Left ventricle myocardium superior (tissue), 1 donor: ENCODE measurements around the gene NSMCE1. TPM values are rescaled to one million over a fixed set of nuclear protein-coding genes. Genes with fewer than 3 reads are reported as not detected.

Source experiments
- ATAC-seq: fragments of 200-7000 bp; cut with Tn5 transposase; one replicate; pipeline ENCODE4 v1.9.1; 2020; ENCODE audit warnings: mild to moderate bottlenecking, moderate library complexity
- DNase-seq: peaks from one replicate; pipeline ENCODE4 v3.0.0-alpha.2; 2020
- intact Hi-C: fragments of 100-400 bp; cut with micrococcal nuclease; formaldehyde crosslinking; loops from one replicate; pipeline ENCODE4 v1.11.0; 2022
- total RNA-seq: library from RNA; stranded (reverse); fragmentation: NEBNext Ultra II Directional; extraction: Animal tissue kit (Norgen Biotek cat#: 25700); gene quantifications from one replicate; pipeline ENCODE4 v1.2.1, GENCODE V29; 2021
- donor health status: DM: no; HTN: yes; CAD: no; lungs with severe emphysema.

The NSMCE1 gene
- total RNA-seq, 1 donor from 2014 or later = 34.2 TPM

DNA sequence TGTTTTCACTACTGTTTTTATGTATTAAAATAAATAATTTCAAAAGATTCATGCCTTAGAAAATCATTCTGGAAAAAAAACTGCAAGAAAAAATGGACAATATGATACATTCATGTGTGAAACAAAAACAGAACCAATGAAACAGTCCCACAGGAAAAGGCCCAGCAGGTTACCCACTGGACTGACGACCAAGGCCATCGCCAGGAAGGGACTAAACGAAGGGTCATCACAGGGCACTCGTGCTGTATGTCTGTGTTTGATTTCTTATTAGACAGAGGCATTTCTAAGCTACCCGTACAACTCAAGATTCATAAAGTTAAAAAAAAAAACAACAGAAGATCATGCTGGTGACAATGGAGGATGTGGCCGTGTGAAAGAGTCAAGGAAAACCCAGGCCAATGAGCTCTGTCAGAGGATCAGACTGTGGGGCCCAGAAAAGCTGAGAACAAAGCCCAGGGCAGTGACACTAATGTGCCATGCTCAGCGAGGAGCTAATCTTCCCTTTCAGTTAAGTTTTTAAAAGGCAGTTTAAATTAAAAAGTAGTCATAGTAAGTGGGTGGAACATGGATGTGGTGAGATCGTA lies 31.8 kb downstream of the NSMCE1 start:
- intact Hi-C loops = no loop called here
- DNase-seq (no peak), ATAC-seq (no peak)

DNA sequence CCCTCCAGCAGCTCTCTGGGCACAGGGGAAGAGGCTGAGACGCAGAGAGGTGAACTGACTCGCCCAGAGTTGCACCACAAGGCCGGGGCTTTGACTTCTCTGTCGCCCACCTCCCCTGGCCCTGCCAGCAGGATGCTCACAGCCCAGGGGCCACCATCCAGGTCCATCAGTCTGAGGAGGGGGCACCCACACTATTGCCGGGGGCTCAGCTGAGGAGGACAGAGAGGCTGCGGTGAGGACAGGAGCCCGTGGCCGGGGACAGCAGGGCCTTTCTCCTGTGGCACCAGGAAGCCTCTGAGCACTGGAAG lies 32.7 kb downstream of the NSMCE1 start:
- intact Hi-C loops = no loop called here
- no peak for ATAC-seq
- DNase-seq = no peak

DNA sequence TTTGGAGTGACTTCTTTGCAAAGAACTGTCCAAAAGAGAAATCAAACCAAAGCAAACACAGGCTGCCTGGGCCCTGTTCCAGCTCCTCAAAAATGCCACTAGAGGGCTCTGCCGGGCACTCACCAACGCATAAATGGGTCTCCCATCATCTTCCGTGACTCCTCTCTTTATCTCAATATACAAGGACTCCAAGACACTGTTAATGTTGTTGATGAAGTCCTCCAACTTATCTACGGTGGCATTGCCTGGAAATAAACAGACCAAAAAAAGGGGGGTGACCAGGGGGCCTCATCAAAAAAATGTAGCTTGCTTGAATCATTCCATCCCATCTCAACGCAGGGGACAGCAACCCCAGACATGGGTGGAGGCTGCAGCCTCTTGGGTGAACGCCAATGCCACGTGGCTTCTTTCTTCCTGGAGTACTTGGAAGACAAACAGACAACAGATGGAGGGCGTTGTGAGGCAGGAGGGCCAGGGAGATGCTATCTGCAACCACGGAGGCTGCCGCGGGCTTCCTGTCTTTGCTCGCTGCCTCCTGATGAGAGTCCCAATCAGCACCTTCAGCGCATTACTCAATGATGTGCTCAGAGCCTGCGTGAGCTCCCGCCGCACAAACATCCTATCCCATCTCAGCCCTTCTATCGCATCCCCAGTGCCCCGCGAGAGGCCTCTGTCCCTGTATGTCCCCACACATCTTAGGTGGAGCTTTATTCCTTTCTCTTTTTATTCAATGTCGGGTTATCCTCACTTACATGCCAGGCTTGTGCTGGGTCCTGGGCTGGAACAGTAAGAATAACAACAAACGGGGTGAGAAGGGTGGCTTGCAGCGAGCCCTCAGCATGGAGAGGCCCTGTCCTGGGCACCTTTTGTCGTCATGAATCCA lies 33.3 kb downstream of the NSMCE1 start:
- peak; percentile 90 for DNase-seq
- intact Hi-C loops = no loop called here
- peak; percentile 75 for ATAC-seq

DNA sequence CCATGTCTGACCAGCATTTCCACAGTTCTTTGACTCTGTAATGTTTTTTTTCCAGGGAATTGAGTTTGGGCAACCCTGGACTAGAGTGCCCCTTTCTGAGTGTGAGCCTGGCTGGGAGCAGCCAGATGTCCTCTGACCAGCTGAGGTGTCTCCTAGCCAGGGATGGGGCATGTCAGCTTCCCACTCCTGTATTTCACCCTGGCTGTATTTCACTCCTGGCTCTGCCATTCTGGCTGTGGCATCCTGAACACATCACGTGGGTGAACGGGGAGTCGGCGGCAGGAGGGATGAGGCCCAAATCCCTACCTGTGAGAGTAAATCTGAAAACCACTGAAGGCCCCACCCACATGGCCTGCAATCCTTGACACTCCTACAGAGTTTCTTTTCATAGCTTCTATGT lies 34.0 kb downstream of the NSMCE1 start:
- ATAC-seq = no peak
- DNase-seq = no peak
- intact Hi-C loops = no loop called here

DNA sequence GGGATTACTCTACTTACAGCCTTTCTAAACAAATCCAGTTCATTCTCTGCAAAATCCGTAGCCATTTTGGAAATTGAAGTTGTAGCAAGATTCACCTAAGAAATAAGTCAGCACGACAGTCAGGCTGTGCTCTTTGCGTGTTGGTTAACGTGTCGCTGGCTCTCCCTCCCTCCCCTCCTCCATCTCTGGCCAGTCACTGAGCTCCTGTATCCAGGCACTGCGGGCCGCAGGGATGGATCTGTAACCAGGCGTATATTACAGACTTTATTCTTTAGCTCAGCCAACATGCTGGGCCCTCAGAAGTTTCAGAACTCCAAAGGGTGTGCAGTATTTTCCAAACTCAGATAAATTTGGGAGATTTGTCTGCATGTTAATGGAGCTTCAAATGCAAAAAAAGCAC lies 34.4 kb downstream of the NSMCE1 start:
- ATAC-seq = no peak
- DNase-seq = no peak
- intact Hi-C loops = no loop called here

DNA sequence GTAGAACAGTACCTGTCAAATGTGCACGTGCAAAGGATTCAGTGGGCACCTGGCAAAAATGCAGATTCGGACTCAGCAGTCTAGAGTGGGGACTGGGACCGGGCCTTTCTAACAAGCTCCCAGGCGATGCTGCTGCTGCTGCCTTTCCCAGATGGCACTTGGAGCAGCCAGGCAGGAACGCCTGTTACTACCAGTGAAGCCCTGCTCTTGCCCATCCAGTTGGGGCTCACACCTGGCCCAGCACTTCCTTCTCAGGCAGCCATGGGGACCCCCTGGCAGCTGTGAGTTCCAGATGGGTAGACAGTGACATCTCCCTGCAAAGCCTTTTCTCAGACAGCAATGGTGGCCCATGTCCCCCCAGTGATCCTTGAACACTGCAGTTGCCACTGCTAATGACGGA lies 34.8 kb downstream of the NSMCE1 start:
- ATAC-seq (no peak), DNase-seq (no peak)
- intact Hi-C loops = no loop called here

DNA sequence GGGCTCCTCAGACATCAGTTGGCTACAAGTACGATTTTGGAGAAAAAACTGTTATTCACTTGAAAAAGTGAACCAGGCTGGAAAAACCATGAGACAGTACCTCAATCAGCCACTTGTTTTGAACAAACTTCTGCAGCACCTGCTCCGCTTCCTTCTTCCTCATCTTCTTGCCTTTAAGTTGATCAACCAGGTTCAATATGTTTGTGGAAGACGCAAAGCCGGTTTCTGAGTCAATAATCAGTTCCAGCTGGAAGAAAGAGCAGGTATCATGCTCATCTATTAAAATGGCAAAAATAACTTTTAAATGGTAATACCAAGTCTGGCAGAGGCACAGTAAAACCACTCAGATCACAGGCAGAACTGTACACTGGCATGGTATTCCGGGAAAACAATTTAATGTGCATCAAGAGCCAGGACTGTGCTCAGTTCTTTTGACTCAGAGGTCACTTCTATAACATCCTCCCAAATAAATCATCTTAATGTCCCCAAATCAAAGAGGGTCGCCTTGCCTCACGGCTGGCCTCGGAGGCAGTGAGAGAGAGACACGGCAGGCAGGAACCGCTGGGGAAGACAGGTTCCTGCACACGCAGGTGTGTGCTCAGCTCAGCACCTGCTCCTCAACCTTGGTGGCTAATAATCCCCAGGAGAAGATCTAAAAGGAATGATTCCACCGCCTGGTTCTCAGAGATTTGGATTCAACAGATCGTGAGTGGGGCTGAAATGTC lies 35.5 kb downstream of the NSMCE1 start:
- intact Hi-C loops = no loop called here
- DNase-seq = no peak
- ATAC-seq = no peak

DNA sequence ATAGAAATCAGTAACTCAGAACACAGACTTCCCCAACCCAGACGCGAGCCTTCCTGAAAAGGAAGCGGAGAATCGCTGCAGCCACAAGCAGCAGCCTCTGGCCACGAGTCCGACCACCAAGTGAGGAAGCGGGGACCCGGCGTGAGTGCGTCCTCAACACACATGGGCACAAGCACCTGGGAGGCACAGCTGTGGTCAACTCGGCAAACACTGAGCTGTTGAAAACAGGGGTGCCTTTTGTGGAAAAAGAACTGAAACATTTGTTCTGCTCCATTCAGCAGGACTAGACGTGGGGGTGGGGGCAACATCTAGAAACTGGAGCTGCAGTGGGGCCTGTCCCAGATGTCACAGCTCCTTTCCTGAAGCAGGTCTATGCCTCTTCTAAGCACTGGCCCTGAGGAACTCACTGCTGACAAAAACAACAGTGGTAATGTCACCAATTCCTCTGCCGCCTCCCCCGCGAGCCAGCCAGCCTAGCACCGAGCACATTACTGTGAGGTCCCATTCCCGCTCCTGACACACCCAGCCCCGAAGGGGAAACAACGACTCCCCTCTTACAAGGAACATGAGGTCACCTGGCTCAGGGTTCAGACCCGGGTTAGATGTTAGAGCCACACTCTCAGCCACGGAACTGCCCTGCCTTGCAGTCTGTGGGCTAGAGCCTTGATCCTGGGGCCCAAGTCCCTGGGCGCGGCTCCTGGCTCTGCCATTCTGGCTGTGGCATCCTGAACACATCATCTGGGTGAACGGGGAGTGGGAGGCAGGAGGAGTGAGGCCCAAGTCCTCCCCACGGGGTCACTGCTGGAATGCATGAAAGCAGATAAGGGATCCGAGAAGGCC lies 36.3 kb downstream of the NSMCE1 start:
- no peak for DNase-seq
- ATAC-seq = no peak
- intact Hi-C loops = no loop called here

DNA sequence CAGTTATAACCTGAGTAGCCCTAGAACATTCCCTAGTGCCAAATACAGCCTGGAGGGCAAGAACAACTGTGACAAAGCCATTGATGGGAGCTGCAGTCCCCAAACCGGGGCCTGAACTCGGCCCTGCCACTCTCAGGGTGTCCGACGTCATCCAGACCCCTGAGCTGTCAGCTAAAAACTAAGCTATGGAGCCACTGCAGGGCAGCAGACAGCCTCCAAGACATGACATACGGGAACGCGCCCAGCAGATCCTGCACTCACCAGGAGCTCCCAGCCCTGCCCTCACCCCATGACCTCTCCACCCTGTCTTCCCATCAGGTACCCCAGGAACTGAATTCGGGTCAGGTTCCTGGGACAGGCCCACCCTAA lies 36.9 kb downstream of the NSMCE1 start:
- intact Hi-C loops = no loop called here
- ATAC-seq (no peak), DNase-seq (no peak)

DNA sequence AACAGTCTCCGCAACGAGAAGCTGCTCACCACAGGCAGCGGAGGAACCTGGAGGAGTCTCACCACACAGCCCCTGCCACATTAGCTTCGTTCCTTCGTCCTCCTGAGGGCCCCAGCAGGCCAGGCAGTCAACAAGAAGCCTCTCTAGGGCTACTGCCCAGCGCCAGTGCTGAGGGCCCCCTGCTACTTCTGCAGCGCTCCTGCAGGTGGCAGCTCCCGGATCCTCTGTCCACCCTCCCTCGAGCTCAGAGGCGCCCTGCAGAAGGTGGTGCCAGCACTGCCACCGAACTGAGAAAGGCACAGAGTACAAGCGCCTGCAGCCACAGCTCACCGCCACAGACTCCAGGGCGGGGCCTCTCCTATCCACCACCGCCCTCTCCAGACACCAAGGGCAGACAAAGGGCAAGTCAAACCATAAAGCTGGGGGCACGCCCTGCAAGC lies 38.0 kb downstream of the NSMCE1 start:
- intact Hi-C loops = no loop called here
- ATAC-seq (peak; percentile 12), DNase-seq (peak; percentile 44)

DNA sequence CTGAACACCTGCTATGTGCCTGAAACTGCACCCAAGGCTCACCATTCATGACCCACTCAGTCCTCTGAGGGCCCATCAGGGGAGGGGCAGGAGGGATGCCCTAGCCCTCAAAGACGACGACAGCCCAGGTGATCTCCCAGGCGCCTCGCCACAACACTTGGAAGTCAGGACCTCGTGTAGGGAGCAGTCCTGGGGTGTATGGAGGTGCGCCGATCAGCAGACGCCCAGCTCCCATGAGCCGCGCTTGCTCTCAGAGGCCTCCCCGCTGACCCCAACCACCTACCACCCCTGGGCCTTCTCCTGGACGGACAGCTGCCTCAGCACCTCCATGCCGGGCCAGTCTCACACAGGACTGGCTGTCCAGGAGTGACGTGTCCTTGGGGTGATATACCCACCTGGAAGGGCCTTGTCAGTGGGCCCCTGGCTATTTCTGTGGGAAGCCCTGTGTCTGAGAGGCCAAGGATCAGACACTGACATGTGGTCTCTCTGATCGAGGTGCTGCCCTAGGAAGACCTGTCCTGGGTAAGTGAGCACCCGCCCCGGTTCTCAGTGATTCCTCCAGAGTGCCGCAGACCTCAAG lies 38.6 kb downstream of the NSMCE1 start:
- no peak for DNase-seq
- ATAC-seq = no peak
- intact Hi-C loops = no loop called here

DNA sequence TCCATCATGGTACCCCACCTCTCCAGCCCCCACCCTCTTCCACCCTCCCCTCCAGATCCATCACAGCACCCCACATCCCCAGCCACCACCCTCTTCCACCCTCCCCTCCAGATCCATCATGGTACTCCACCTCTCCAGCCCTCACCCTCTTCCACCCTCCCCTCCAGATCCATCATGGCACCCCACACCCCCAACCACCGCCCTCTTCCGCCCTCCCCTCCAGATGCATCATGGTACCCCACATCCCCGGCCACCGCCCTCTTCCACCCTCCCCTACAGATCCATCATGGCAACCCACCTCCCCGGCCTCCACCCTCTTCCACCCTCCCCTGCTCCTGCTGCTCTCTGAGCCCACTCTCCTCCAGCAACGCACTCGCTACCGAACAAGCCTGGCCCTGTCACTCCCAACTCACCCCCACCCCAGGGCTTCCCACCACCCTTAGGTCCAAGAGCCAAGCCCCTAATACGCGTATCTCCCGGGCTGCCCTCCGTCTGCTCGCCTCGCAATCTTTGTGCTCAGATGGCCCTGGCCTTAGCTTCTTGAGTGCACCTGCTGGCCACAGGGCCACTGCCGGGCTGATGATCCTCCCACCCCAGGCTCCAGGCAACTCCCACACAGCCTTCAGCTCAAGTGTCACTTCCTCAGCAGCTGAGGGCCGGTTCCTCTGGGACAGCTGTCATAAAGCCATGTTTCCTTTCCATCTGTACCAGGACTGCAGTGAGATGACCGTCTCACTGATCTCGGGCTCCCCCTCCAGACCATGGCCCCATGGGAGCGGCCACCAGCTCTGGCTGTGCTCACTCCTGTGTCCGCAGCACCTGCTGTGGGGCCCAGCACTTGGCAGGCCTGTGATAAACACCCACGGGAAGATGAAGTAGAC lies 39.7 kb downstream of the NSMCE1 start:
- intact Hi-C loops = no loop called here
- DNase-seq (peak; percentile 71), ATAC-seq (peak; percentile 76)

DNA sequence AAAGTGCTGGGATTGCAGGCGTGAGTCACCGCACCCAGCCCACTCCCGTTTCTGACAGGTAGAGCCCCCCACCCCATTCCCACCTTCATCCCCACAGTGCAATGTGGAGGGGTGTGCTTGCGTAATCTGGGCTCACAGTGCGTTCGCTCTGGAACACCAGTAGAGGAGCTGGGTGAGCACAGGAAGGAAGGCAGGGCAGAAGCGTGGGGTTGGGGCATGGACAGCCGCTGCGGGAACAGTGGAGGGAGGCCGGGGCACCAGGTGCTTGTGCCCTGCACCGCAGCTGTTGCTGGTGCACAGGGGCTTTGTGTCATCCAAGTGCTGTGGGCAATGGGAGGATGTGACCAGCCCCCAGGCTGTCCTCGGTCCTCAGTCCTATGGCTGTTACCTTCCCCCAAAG lies 40.5 kb downstream of the NSMCE1 start:
- intact Hi-C loops = no loop called here
- DNase-seq (no peak), ATAC-seq (no peak)

DNA sequence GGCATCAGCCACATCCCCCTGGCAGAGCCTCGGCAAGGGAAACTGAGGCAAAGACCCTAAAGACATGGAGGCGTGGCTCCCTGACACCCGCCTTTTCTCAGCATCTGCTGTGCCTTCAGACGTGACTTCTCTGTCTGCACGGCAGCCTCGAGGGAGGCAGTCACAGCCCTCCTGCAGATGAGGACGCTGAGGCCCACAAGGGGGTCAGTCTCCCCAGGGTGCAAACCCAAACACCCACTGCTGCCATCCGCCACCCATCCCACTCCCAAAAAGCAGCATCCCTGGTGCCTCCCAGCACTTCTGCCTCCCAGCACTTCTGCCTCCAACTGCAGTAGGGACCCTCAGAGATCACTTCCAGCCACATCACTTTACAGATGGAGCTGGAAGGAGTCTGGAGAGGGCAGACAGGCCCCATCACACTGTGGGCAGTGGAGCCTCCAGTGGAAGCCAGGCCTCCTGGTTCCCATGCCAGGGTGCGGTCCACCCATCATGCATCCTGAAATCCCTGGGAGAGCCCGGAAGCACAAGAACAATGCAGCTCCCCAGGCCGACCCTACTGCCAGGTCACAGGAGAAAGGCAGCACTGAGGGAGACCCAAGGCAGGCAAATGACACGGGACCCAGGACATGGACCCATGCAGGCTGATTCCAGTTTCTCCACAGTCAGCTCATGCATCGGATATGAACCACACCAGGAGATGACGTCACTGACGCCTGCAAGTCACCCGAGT lies 41.4 kb downstream of the NSMCE1 start:
- no peak for ATAC-seq
- DNase-seq = no peak
- intact Hi-C loops = no loop called here

DNA sequence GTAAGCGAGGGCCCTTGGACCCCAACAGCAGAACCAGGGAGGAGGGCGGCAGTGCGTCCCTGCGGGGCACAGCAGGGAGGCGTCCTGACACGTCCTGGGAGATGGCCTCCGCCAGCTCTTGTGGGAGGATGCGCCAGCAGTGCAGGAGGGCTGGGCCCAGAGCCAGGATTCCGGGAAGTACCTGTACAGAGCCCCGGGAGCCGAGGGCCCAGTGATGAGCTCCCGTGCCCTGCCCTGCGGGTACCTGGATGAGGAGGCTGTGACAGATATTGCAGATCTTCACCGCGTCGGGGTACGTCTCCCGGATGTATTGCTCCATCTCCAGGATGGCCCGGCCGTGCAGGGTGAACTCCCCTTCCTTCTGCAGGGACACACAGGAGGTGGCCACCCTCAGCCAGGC lies 42.1 kb downstream of the NSMCE1 start:
- intact Hi-C loops = no loop called here
- no peak for ATAC-seq
- DNase-seq = no peak

DNA sequence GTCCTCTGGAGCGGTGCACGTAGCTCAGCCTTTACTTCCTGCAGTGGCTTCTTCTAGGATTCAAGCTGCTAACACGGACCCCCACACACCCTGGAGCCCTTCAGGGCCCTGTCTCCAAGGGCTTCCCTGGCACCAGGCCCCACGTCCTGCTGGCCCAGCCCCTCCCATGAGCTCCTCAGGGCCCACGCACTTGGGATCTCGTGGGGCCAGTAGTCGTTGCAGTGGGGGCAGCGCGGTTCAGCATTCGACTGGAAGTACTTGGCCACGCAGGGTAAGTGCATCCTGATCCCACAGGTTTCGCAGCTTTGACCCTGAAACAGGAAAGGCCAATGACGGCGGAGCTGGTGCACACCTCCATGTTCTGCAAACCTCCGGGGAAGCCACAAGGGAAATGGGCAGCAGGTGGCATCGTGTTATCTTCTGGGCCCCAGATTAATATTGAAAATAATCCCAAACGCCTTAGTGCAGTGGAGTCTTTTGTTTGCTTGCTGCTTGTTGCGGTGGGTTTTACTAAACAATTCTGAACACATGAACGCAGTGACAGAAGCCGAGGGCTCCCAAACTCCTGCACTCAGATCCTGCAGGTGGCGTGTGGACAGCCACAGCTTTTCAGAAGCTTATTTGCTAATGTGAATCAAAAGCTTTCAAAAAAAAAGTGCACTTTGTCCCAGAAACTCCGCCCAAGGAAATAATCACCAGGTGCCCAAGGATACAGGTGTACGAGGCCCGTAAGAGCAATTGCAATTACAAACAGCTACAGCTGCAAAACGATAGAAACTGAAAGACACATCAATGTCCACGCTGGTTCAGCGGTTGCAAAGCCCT lies 42.8 kb downstream of the NSMCE1 start:
- intact Hi-C loops = no loop called here
- ATAC-seq = no peak
- DNase-seq = no peak

DNA sequence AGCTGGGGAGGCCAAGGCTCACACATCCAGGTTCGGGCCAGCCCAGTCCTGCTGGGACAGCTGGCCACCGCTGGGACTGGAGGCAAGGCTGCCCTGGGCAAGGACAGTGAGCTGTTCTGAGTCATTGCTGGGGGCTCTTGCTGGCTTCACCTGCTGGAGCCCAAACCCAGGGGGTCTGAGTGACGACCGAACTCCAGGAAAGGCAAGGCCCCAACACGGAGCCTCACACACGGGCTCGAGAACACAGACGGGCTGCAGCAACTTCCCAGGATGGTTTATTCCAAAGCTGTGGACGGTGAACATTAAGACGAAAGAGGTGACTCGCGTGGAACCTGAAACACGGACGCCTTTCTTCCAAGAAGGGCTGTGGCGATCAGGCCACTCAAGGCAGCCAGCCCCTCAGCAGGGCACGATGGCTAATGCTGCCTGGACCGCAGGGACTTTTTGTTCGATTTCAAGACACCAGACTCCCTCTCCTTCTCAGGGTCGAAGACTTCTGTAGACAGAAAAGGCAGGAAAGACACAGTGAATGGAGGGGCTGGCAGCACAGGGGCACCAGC lies 43.8 kb downstream of the NSMCE1 start:
- ATAC-seq (no peak), DNase-seq (no peak)
- intact Hi-C loops = no loop called here
